Stimulated activated memory B cell treated with anti-CD40 and anti-IgM and Interleukin-4, amounts not matched to agents 10 μg/mL and 1 μg/mL and 100 μg/mL, for 72 hours (primary cell): Measurements from ENCODE around the gene ZDHHC11.
A peak's percentile ranks its signal among the peaks of the same experiment; 100 is the strongest.
"Not testable (repeated sequence)": the region's sequence is repeated elsewhere in the genome, so short reads cannot be mapped to it uniquely, and the experiment has no call there.

Experiments
- ATAC-seq: fragments of 150-1000 bp; cut with Tn5 transposase; 2 replicates; pipeline ENCODE4 v1.10.0; 2021
- H3K27ac Mint-ChIP-seq: one replicate; pipeline ENCODE4 v1.8.0; 2022; ENCODE audit warnings: mild to moderate bottlenecking, mixed read lengths
- H3K27me3 Mint-ChIP-seq: one replicate; pipeline ENCODE4 v1.8.0; 2022; ENCODE audit warnings: mixed read lengths
- H3K36me3 Mint-ChIP-seq: one replicate; pipeline ENCODE4 v1.8.0; 2022; ENCODE audit warnings: mixed read lengths
- H3K4me1 Mint-ChIP-seq: one replicate; pipeline ENCODE4 v1.8.0; 2022; ENCODE audit warnings: mixed read lengths
- H3K4me3 Mint-ChIP-seq: one replicate; pipeline ENCODE4 v1.8.0; 2022; ENCODE audit warnings: mild to moderate bottlenecking, moderate library complexity, mixed read lengths
- H3K9me3 Mint-ChIP-seq: one replicate; pipeline ENCODE4 v1.8.0; 2022; ENCODE audit warnings: mixed read lengths

ZDHHC11 gene

DNA sequence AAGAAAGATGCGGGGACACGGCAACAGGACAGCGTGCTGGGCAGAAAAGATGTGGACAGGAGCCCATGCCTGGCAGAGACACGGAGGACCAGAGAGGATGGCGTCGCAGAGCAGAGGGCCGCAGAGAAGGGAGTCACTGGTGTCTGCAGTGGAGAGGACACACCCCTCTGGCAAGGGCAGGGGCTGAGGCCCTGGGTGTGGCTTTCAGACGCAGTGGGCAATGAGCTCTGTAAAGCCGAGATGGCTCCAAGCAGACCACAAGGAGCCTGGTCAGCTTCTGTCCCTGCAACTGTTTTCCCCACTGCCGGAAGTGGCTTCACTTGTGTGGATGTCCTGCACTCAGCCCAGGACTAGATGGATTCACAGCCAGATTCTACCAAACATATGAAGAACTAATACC, 62.1 kb downstream of the ZDHHC11 start:
- not testable (repeated sequence) for H3K4me3 Mint-ChIP-seq, H3K36me3 Mint-ChIP-seq, ATAC-seq, H3K27ac Mint-ChIP-seq
- H3K9me3 Mint-ChIP-seq: peaks cover 14% of the 10 kb centered on the region
- peaks cover 39% of the 10 kb centered on the region for H3K27me3 Mint-ChIP-seq
- peaks cover 12% of the 10 kb centered on the region for H3K4me1 Mint-ChIP-seq

- not testable (repeated sequence) for H3K36me3 Mint-ChIP-seq, H3K9me3 Mint-ChIP-seq, H3K27ac Mint-ChIP-seq, ATAC-seq, H3K4me3 Mint-ChIP-seq
- Mint-ChIP-seq H3K4me1 (peaks cover 15% of the 10 kb centered on the region), H3K27me3 (peaks cover 44% of the 10 kb centered on the region)
These were observed 62.9 kb downstream of the ZDHHC11 start for GRCh38 chr5:787857-788233.

GRCh38 chr5:787224-787856, 63.4 kb downstream of the ZDHHC11 start:
- not testable (repeated sequence) for H3K4me3 Mint-ChIP-seq, H3K36me3 Mint-ChIP-seq, ATAC-seq, H3K27ac Mint-ChIP-seq, H3K9me3 Mint-ChIP-seq
- Mint-ChIP-seq H3K4me1 (peaks cover 15% of the 10 kb centered on the region), H3K27me3 (peaks cover 44% of the 10 kb centered on the region)

DNA sequence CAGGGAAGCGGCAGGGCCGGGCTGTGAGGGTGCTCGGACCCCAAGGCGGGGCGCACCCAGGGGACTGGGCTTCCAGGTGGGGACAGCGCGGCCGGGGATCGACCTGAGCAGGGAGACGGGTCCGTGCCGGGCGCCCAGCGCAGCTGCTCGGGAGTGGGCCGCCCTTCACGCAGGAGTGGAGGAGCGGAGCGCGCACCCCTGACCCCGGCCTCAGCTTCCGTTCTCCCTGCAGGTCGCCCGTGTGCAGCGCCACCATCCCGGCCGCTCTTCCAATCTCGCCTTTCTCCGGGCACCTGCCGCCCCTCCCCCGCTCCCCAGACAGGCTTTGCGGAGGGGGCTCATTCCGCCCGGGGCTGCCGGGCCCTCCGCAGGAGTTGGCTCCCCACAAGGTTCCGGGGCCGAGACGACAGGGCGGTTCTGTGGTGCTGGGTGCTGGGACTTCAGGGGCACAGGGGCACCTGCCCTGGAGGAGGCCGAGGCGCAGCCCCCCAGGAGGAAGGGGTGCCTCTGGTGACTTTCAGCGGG, 65.5 kb downstream of the ZDHHC11 start:
- not testable (repeated sequence) for H3K9me3 Mint-ChIP-seq, H3K36me3 Mint-ChIP-seq, H3K4me1 Mint-ChIP-seq, H3K27ac Mint-ChIP-seq
- Mint-ChIP-seq H3K4me3 (peak overlapping the region; percentile 72), H3K27me3 (peaks cover 45% of the 10 kb centered on the region)
- peak; percentile 17 for ATAC-seq

GRCh38 chr5:784428-785177, 66.2 kb downstream of the ZDHHC11 start, which contains the start of gene ZDHHC11B:
TSS of gene ZDHHC11B (minus strand) at chr5:784729. CDS start at chr5:766919, 17,810 bp downstream.
- not testable (repeated sequence) for H3K9me3 Mint-ChIP-seq, H3K36me3 Mint-ChIP-seq, H3K27ac Mint-ChIP-seq, H3K4me1 Mint-ChIP-seq
- Mint-ChIP-seq H3K4me3 (peak within 1 kb of the TSS; percentile 72), H3K27me3 (peaks cover 39% of the 10 kb centered on the region)
- peak; percentile 76 for ATAC-seq

DNA sequence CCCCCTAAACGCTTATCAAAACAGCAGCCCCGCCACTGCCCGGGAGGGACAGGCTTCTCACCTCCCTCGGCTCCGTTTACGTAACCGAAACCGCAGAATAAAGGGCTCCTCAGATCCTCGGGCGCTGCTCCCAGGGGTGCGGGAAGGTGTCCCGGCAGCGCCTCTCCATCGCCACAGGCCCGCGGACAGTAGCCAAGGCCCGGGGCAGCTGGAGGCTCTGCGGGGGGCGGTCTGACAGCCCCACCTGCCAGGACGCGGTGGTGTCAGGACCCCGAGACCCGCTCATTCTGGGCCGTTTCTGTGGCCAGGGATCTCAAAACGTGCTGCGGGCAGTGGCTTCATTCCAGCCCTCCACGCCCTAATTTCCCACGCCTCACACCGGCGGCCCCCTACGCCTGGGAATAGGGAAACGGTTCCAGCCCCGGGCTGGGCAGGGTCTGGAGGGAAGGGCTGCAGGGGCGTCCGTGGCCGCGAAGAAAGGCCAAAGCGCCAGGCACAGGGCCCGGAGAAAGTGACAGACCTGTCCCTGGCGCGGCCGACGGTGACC, 66.8 kb downstream of the ZDHHC11 start:
- H3K4me3 Mint-ChIP-seq: peak overlapping the region; percentile 65
- not testable (repeated sequence) for H3K4me1 Mint-ChIP-seq, ATAC-seq, H3K9me3 Mint-ChIP-seq, H3K27ac Mint-ChIP-seq, H3K36me3 Mint-ChIP-seq
- H3K27me3 Mint-ChIP-seq: peaks cover 36% of the 10 kb centered on the region

DNA sequence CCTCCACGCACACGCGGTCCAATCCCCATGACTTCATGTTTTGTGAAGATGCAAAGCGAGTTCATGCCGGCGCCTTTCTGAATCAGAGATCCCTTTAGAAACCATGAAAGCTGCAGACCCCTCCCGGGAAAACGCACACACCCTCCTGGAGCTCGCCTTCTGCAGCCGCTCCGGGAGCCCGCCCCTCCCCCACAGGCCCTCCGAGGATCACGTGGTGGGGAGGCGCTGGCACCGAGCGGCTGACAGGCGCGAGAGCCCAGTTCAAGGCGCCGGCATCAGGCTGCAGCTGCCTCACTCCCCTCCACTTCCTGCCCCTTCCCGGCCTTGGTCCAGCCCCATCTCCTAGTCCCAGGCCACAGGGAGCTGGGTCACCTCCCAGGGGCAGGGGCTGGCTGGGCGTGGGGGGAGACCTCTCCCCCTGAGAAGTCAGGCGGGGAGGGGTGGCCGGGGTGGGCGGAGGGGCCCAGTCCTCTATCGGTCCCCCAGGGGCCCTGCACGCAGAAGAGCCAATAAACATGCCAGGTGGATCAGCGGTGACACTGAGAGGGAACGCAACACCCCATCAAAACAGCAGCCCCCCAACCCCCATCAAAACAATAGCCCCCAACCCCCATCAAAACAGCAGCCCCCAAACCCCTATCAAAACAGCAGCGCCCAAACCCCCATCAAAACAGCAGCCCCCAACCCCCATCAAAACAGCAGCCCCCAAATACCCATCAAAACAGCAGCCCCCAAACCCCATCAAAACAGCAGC, 67.6 kb downstream of the ZDHHC11 start:
- not testable (repeated sequence) for H3K36me3 Mint-ChIP-seq, ATAC-seq, H3K4me1 Mint-ChIP-seq, H3K27ac Mint-ChIP-seq, H3K9me3 Mint-ChIP-seq
- Mint-ChIP-seq H3K27me3 (peaks cover 36% of the 10 kb centered on the region), H3K4me3 (peak overlapping the region; percentile 65)

DNA sequence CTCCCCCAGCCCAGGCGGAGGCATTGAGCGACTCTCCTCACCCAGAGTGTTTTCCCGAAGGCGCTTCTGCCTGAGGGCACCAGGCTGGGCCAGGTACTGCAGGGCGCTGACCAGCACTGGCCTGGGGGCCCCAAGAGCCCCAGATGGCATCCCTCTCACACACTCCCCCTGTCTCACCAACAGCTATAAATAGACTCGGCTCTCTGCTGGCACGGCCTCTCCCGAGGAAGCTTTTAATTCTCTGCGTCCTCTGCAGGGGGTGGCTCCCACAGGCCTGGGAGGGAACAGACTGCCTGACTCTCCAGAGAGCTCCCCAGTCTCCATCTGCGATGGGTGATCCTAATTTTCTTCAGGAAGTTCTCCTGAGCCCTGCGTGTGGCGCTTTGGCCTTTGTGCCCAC, 68.4 kb downstream of the ZDHHC11 start:
- not testable (repeated sequence) for H3K9me3 Mint-ChIP-seq, H3K36me3 Mint-ChIP-seq, ATAC-seq, H3K4me3 Mint-ChIP-seq, H3K27ac Mint-ChIP-seq, H3K4me1 Mint-ChIP-seq
- H3K27me3 Mint-ChIP-seq: peaks cover 36% of the 10 kb centered on the region

DNA sequence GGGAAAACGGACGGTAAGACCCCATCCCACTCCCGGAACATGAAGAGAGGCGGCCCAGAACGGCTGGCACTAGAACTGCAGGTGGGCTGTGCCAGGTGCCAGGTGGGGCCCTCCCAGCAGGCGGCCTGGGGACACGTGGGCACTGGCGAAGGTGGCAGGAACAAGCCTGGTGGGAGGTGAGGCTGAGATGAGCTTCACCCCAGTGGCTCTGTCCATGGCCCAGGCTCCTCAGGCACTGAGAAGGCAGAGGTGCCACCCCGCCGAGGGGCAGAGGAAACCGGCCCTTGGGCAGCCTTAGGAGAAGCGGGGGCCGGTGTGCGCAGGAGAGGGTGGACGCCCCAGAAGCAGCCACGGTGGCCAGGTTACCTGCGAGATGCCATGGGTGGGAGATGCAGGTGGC, 70.2 kb downstream of the ZDHHC11 start:
- ATAC-seq, H3K36me3 Mint-ChIP-seq, H3K9me3 Mint-ChIP-seq, H3K4me3 Mint-ChIP-seq, H3K4me1 Mint-ChIP-seq, H3K27ac Mint-ChIP-seq: not testable (repeated sequence)
- peaks cover 44% of the 10 kb centered on the region for H3K27me3 Mint-ChIP-seq

DNA sequence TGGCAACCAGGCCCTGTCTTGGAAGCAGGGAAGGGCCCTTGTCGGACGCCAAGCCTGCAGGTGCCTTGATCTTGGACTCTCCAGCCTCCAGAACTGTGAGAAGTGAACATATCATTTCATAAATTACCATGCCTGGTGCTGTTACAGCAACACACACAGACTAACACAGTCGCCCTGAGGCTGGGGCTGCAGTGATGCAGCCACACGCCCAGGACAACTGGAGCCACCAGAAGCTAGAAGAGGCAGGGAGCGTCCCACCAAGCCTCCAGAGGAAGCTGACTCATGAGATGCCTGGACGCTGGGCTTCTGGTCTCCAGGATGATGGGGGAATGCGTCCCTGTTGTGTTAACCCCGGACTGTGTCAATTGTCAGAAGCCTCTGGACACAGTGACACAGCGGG, 71.8 kb downstream of the ZDHHC11 start:
- not testable (repeated sequence) for H3K36me3 Mint-ChIP-seq, ATAC-seq, H3K27ac Mint-ChIP-seq, H3K4me1 Mint-ChIP-seq, H3K9me3 Mint-ChIP-seq, H3K4me3 Mint-ChIP-seq
- peaks cover 48% of the 10 kb centered on the region for H3K27me3 Mint-ChIP-seq

DNA sequence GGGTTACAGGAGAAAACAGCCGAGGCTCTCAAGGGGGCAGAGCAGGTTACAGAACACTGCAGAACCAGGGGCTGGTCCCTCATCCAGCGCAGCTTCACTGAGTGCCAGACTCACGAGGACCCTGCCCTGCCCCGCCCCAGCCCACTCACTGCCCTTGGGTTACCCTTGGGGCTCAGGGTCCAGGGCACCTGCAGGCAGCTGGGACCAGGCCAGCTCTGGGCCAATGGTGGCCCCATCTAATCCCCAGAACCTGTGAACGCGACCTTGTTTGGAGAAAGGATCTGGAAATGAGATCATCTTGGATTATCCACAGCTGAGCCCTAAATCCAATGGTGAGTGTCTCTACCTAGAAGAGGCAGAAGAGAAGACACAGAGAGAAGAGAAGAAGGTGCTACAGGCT, 72.4 kb downstream of the ZDHHC11 start:
- H3K27ac Mint-ChIP-seq, H3K4me1 Mint-ChIP-seq, H3K9me3 Mint-ChIP-seq, H3K36me3 Mint-ChIP-seq, ATAC-seq, H3K4me3 Mint-ChIP-seq: not testable (repeated sequence)
- H3K27me3 Mint-ChIP-seq: peaks cover 43% of the 10 kb centered on the region

GRCh38 chr5:777756-778161, 73.0 kb downstream of the ZDHHC11 start:
- ATAC-seq: peak; percentile 37
- Mint-ChIP-seq H3K27ac (no peak overlapping the region), H3K9me3 (no peaks in the 10 kb centered on the region), H3K27me3 (peaks cover 41% of the 10 kb centered on the region), H3K36me3 (no peaks in the 10 kb centered on the region), H3K4me3 (no peak overlapping the region), H3K4me1 (no peaks in the 10 kb centered on the region)

DNA sequence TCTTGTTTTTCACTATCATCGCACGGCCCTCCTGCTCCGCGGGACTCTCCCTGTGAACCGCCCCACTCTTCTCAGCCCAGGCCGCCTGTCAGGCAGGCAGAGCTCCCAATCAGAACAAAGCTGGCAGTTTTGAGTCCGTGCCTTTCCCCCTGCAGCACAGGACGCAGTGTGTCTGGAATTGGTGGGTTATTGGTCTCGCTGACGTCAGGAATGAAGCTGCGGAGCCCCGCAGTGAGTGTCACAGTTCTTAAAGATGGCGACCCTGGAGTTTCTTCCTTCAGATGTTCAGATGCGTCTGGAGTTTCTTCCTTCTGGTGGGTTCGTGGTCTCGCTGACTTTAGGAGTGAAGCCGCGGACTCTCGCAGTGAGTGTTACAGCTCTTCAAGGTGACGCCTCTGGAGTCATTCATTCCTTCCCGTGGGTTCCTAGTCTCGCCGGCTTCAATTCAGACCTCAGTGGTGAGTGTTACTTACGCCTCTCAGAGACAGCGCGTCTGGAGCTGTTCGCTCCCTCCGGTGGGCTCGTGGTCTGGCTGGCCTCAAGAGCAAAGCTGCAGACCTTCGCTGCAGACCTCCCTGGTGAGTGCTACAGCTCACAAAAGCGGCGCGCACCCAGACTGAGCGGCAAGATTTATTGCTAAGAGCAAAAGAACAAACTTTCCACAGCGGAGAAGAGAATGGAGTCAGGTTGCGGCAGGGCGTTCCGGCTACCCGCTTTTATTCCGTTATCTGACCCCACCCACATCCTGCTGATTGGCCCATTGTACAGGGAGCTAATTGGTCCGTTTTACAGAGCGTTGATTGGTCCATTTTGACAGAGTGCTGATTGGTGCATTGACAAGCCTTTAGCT, 73.7 kb downstream of the ZDHHC11 start:
- H3K27me3 Mint-ChIP-seq: peaks cover 41% of the 10 kb centered on the region
- no peaks in the 10 kb centered on the region for H3K4me1 Mint-ChIP-seq
- H3K9me3 Mint-ChIP-seq: no peaks in the 10 kb centered on the region
- no peak for ATAC-seq
- no peak overlapping the region for H3K4me3 Mint-ChIP-seq
- no peaks in the 10 kb centered on the region for H3K36me3 Mint-ChIP-seq
- H3K27ac Mint-ChIP-seq: no peak overlapping the region

DNA sequence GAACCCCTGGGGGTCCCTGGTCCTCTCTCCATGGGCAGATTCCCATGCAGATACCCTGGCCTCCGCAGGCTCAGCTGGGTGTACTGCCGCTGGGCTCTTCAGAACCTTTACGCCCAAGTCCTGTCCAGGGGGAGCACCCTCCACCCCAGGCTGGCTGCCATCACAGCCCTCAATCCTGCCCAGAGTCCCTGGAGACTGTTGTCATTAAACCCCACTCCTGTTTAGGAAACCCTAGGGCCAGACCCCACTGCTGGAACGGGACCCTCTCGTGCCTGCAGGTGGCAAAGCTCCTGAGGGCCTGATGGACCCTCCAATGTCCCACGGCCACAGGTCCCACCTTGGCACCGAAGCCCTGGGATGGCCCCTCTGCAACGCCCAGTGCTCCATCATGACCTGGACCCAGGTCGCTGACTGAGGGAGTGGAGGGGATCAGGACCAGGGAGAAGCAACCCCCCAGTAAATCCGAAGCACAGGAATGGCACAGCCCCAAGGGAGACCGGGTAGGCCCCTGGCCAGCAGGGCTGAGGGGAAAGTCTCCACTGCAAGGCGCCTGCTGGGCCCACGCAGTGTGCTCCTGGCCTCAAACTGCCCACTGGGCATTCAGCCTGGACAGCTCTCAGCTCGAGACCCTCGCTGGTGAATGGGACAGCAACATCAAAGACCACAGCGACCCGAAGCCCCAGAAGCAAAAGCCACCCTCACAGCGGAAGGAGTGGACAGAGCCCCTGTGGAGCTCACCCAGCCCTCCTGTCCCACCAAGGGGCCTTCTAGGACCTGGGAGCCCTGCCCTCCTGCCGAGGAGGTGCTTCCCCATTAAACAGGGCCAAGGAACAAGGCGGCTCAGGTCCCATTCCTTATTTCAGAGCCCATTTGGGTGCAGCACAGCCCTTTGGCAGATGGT, 74.6 kb downstream of the ZDHHC11 start:
- Mint-ChIP-seq H3K4me1 (no peaks in the 10 kb centered on the region), H3K36me3 (no peaks in the 10 kb centered on the region), H3K4me3 (no peak overlapping the region), H3K27me3 (peaks cover 48% of the 10 kb centered on the region), H3K9me3 (no peaks in the 10 kb centered on the region), H3K27ac (no peak overlapping the region)
- no peak for ATAC-seq
